HEK293 (cell line): ENCODE results near the gene CCDC167.

Experiments used
- OSR2 ChIP-seq: fragments of 450-650 bp; formaldehyde crosslinking; IDR thresholded peaks from 2 replicates; pipeline ENCODE4 v1.5.1; 2016; ENCODE audit warnings: missing biosample characterization, missing genetic modification characterization
- ZFHX2 ChIP-seq: fragments of 450-650 bp; formaldehyde crosslinking; conservative IDR thresholded peaks from 2 replicates; pipeline ENCODE4 v1.5.1; 2016; ENCODE audit warnings: missing biosample characterization, missing genetic modification characterization
- ZNF140 ChIP-seq: fragments of 450-650 bp; formaldehyde crosslinking; IDR thresholded peaks from 2 replicates; pipeline ENCODE4 v1.5.1; 2016; ENCODE audit warnings: missing biosample characterization, missing genetic modification characterization
- ZNF629 ChIP-seq: fragments of 450-650 bp; formaldehyde crosslinking; IDR thresholded peaks from 2 replicates; pipeline ENCODE4 v1.5.1; 2017; ENCODE audit warnings: missing biosample characterization, missing genetic modification characterization
- TF ChIP-seq, protein P1 (sequence below): fragments of 450-650 bp; formaldehyde crosslinking; IDR thresholded peaks from 2 replicates; pipeline ENCODE4 v1.5.1; 2016; ENCODE audit warnings: missing biosample characterization, missing genetic modification characterization

- TF ChIP-seq ZNF140, result no peak
- TF ChIP-seq, protein P1, sequence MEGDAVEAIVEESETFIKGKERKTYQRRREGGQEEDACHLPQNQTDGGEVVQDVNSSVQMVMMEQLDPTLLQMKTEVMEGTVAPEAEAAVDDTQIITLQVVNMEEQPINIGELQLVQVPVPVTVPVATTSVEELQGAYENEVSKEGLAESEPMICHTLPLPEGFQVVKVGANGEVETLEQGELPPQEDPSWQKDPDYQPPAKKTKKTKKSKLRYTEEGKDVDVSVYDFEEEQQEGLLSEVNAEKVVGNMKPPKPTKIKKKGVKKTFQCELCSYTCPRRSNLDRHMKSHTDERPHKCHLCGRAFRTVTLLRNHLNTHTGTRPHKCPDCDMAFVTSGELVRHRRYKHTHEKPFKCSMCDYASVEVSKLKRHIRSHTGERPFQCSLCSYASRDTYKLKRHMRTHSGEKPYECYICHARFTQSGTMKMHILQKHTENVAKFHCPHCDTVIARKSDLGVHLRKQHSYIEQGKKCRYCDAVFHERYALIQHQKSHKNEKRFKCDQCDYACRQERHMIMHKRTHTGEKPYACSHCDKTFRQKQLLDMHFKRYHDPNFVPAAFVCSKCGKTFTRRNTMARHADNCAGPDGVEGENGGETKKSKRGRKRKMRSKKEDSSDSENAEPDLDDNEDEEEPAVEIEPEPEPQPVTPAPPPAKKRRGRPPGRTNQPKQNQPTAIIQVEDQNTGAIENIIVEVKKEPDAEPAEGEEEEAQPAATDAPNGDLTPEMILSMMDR, result no peak
- TF ChIP-seq OSR2, result no peak
- no peak for TF ChIP-seq ZFHX2 (tag by site-specific recombination)
- TF ChIP-seq ZNF629 (tag by site-specific recombination), result no peak
These were observed 63.9 kb downstream of the CCDC167 start for GRCh38 chr6:37435816-37436215.
